ENCODE data around the gene ADTRP.

Gene ADTRP

DNA sequence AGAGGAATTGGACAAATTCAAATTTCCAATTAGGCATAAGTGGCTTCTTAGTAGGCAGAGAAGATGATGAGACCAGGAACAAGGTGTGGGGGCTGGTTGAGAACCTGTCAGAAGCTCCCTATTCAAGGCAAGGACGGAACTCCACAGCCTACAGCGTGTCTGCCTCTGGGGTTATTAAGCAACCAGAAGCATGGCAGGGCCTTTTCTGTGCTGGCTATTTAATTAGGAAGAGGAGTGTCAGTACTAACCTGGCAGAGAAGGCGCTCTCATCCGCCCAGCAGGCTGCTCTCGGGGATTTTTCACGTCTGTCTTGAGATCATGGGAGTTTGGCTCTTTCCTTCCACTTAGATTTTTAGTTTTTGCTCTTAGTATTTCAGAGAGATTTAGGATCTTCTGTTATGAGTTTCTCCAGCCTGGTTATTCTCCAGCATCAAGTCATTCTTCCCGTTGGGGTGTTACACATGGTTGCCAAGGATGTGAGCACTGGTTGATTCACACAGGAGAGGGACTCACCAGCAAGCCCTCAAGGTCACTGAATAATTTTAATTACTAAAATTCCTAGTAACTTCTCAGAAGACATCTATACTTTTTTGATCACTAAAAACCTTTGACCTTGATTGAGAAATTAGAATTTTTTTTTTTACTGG is 23.9 kb downstream of the ADTRP start:
- DNase-seq, result no peak

DNA sequence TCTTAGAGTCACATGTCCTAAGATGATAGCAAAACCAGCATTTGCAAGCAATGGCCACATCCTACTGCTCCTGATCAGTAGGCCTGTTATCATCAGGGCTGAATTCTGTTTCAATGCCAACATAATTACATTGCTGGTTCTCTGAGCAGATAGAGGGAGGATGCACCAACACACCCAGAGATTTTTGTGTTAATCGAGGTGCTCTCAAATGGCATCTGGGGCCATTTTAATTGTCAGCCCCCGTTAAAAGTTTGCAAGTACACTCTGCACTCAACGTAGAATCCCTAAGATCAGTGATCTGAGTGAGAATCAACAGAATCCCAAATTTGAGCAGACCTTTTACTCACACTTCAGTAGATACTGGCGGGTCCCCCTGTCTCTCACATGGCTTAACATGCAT is 24.8 kb downstream of the ADTRP start:
- DNase-seq, result no peak

DNA sequence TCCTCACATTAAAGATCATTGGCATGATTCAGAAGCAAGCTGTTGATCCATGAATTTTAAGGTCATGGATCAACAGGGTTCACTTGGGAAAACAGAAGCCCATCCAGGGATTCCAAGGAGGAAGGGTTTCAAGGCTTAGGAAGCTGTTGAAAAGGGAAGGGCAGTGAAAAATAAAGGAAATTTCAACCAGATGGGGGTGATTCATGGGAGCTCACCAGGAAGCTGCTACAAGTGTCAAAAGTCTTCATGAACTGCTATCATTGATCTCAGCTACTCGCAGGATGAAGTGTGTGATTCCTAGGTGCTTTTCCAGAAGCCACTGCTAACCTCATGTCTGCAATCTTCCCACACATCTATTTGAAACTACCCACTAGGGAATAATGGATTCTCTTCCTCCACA is 26.2 kb downstream of the ADTRP start:
- no peak for DNase-seq

DNA sequence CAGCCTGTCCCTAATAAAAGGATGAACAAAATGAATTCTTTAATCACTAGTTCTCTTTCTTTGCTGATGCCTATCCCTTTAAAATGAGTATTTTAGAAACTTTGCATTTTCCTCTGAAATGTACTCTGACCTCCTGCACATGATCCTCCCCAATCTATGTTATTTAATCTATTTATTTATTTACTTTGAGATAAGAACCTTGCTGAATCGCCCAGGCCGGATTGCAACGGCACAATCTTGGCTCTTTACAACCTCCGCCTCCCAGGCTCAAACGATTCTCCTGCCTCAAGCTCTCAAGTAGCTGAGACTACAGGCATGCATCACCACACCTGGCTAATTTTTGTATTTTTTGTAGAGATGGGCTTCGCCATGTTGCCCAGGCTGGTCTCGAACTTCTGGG is 27.9 kb downstream of the ADTRP start:
- no peak for DNase-seq

DNA sequence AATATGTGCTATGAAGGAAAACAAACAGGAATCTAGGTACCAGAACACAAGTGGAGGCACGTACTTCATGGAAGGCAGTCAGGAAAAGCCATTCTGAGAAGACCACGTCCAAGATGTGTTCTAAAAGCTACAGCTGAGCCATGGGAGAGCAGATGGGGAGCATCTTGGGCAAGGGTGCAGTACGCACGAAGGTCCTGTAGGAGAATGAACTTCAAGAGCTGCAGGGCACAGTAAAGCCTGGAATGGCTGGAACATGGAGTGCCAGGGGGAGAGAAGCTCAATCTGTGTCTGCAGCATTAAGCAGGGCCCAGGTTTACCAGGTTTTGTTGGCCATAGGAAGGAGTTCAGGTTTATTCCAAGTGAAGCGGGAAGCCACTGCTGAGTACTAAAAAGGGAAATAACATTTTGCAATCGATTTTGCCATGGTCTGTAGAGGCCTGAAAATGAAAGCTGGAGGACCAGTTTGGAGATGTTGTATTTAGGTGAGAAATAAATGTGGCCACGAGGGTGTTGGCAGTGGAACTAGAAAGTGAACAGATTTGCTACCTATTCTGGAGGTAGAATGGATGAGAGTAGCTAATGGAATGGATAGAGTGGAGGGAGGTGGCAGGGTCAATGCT is 29.9 kb downstream of the ADTRP start:
- DNase-seq, result no peak

DNA sequence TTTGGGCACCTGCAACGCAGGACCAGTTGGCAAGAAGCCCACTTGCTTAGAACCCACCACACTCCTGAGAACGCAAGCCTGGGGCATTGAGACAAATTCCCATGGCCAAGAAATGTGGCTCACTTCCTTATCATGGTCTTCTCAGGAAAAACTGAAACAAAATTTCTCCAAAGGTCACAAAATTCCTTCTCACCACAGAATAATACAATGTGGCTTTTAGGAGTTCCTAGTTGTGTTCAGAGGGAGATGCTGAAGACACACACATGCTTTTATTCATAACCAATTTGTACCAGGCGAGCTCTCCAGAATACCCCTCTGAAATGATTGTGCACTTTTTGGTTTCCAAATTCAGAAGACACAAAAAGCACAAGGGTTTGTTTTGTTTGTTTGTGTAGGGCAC is 31.6 kb downstream of the ADTRP start:
- no peak for DNase-seq

DNA sequence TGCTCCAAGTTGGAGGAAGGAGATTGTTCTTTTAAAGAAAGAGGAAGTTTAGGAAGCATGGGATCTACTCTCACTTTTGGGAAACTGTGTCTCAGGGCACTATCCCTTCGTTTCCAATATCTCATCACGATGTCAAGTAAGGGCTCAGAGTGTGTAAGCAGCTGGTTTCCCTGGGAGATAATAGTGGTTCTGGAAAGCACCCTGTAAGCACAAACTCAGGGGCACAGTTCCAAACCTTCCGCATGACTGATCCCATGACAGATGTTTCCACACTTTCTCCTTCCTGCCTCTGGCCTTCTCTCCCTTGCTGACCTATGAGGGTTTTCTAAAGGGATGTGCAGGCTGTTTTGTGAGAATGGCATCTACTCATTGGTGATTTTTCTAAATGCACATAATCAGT is 33.9 kb downstream of the ADTRP start:
- no peak for DNase-seq

DNA sequence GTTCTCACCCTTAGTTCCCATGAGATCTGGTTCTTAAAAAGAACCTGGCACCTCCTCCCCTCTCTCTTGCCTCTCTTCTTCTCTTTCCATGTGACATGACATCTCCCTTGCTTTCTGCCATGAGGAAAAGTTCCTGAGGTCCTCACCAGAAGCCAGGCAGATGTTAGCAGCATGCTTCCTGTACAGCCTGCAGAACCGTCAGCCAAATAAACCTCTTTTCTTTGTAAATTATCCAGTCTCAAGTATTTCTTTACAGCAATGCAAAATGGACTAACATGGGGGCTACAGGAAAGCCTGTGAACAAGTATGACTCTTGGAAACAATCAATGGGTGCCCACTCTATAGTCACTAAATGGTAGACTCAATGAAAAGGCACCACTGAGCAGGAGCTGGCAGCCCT is 34.5 kb downstream of the ADTRP start:
- DNase-seq, result no peak

DNA sequence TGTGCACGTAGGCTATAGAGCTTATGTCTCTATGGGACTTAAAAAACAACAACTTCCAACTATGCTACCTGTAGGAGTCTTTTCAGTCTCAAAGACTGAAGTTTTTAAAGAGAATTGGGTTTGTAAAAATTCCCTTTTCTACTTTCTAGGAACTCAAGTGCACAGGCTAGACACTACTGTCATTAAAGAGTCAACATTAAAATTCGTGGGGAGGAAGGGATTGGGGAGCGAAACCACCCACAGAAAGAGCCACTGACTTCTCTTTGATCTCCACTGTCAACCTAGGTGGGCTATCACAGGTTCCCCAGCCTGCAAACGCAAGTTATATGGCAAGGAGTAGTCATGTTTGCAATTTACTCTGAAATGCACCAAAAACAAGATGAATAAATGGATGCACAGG is 37.7 kb downstream of the ADTRP start:
- no peak for DNase-seq

DNA sequence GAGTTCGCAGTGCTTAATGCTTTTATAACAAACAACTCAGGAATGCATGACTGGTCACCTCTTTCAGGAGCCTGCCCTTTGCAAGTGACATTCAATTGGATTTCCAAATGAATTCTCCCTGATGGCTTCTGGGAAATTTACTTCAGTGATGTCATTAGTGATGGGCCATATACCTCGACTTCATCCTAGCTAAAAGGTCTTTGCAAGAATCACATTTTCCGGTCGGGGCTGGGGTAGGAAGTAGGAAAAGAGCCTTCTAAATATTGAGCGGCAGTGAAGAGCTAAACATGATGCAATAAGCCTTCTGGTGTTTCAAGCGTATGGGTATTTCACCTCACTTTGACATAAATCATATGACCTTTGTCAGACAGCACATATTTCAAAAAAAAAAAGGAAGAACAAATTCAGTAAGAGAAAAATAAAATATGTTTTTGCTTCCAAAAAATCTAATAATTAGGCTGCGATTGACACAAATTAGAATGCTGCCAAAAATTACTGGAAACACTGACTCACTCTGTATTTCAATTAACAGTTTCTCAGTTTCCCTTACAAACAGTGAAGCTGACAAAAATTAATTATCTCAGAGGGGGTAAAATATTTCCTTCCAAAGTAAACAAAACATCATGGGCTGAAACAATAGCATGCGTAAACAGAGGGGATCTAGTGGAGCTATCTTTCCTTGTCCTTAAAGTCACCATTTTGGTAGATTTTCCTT is 39.8 kb downstream of the ADTRP start:
- DNase-seq, result no peak

DNA sequence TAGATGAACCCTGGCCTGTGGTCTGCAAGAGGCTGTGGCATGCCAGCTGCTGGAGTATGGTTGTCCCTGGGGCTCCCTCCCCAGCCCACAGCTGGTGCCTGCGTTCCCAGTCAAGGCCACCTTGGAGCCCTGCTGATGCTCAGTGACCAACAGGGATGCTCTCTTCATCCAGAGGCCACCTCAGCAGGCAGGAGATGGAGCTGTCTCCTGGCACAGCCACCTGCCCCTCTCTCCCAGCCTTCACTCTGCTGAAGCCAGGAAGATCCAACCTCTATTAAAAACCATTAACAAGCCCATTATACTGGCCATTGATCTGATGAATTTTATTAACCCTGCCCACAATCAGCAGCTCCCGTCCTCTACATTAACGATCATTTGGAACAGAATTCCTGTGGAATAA is 40.4 kb downstream of the ADTRP start:
- DNase-seq, result no peak

DNA sequence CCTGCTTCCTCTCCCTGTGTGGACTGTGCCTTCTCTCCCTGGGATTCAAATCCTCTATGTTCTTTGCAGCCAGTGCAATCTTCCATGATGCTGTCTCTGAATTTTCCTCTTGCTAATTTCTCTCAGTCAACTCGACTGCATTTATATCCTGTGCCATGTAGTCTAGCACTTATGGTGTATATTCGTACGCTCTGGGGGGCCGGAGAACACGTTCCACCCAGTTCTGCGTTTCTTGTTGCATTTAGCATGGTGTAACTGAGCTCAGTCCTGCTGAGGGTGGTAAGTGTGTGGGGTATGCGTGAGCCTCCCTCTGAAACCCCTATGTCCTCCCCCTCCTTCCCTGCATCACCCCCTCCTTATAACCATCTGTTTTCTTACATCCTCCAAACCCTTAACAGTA is 42.0 kb downstream of the ADTRP start:
- DNase-seq, result no peak

DNA sequence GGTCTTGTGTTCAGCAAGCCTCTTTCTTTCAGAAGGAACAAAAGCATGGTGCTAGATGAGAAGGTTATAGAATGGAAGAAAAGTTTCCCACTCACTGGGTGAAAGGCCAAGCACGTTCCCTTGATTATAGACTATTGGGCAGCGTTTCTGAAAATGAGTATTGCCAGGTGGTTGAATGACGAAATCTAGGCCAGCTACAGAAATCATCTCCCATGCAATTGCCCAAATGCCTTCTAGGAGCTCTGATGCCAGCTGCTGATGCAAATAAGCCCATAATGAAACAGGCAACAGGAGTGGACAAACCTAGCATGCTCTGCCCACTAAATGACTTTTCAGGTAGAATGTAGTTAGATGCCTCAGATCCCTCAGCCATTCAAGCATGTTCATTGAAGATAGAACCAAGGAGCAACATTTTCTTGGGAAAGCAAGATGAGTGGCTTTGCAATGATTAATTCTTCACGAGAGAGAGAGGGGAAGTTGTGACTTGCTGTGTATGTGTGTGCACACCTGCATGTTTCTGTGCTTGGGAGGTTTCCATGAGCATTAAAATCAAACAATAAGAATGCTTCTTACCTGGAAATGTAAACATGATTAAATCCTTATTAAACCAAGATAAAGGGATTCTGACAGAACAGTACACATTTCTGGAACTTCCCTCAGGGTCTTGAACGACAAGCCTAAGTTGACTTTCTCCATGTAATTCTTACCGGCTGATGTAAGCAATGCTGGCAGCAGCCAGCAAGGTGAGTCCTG is 43.6 kb downstream of the ADTRP start:
- DNase-seq, result no peak

DNA sequence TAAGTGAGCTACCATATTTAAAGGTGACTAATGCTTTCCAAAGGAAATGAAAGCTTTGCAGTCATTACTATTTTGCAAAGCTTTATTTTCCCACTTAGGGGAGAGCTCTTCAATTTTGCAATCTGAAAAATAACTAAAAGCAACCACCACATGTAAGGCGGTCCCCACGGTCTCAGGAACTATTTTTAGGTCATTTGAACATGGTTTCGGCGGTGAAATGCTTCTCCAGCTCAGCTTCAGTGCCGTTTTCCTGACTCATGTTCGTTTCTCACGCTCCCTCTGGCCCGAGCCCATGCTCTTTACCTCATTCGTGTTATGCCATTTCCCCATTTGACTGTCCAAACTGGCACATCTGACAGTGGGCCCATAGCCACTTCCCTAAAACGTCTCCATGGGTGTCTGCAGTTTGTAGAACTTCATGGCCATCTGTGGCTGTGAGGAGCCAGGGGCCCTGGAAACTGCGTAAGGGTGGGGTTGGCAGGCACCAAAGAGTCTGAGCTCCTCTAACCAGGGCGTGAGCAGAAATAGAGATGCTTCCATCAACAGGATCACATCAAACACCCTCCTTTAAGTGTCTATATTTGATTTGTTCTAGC is 46.5 kb downstream of the ADTRP start:
- peak; percentile 70 to 74 for DNase-seq

DNA sequence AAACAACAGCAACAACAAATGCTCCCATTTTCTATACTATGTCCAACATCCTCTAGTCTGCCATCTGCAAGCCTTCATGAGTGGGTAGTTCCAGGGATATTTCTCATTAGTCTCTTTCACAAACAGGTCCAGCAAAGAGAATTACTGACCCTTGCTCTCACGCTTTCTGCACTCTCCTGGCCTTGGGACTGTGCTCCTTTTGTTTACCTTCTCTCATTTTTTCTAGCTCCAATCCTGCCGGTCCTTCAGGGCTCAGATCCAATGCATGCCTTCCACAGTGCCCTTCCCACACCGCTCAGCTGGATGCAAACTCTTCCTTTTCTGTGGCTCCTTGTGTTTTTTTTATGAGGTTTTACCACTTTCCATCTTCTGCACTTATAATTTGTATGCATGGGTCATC is 47.2 kb downstream of the ADTRP start:
- no peak for DNase-seq

DNA sequence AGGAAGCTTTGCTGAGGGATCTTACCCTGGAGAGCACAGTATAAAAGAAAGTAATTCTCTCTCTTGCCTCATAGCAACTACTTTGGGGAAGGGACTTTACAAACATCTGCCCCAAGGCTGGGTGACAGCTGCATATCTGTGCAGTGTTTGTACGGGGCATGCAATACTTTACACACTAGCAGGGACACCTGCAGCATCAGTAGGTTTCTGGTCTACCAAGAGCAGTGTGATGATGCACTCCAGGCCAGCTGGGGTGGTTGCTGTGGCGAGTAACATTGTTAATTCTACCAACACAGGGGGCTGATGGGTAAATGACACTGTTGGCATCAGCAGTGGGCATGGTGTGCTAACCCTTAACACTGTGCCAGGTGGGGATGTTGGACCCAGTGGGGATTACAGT is 48.0 kb downstream of the ADTRP start:
- DNase-seq, result peak; percentile 34 to 45

DNA sequence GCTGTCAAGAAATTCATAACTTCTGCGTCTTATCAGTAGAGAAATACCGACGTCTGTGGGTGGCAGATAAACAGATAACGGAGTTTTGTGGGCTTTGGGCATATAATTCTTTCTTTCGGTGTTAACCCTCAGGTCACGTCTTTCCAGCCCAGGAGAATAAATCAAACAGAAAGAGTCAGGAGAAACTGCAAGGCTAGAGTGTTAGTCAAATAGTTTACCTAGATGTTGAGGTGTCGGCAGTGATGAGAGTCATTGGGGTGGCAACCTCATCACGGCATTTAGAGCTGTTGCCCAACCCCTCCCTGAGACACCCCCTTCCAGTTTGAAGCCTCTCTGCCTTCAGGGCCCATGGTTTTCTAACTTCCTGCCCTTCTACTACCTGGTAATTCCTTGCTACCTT is 49.5 kb downstream of the ADTRP start:
- DNase-seq, result peak; percentile 60 to 65

DNA sequence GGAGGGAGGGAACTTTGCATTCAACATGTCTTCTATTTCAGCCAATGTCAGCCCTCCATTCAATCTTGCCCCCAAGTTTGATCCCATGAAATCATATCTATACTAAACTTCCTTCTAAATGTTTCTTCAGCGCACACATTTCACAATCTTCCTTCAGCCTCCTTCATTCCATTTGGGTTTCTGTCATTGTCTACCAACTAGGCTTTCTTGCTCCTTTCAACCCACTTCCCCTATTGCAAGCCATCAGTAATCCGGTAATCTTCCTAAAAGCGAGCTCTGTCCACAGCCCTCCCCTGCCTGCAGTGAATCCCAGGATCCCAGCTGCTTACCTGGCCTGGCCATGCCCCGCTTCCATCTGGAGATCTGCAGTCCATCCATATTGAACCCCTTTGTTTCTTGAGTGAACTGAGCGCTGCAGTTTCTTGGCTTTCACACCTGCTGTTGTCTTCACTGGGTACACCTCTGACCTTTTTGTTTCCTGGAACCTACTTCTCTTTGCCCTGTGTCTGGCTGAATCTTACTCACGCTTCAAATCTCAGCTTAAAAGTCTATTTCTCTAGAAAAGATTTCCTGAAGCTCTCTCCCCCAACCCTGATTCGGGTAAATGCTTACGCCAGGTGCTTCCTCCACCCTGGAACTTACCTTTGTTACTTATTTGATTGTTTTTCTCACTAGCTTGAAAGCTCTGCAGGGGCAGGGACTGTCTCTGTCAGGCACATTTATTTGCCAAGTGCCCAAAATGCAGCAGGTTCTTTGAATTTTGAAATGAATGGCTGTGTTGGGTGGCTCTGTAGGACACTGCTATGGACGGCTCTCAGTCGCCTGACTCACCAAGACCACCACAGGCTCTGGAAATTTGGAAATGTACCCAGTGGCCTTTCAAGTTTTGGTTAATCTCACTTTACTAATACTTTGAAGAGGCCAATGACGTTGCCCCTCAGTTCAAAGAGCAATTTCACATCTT is 50.3 kb downstream of the ADTRP start:
- DNase-seq, result peak in 1 of 2 donors; percentile 36

DNA sequence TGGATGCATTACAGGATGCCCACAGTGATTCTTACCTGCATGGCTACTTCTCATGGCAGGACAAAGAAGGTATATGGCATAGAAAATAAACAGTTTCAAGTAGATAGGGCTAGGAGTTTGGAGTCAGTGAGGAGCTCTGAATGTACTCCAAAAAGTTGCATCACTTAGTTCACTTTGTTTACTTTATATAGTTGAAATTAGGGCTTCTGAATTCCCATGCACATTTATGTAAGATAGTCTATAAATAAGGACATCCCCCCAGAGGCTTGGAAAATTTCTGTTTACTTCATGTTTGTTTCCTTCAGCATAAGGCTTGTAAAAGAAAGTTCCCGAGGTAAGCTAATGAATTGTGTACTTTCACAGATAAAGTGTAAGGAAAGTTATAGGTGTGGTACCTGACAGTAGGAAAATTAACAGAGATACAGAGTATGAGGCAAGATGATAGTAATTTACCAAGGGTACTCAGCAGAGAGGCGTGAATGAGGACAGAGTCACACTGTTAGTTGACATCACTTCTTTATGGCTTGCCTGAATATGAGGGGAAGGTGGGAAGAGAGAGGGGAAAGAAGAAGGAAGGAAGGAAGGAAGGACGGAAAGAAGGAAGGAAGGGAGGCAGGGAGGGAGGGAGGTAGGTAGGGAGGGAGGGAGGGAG is 51.1 kb downstream of the ADTRP start:
- no peak for DNase-seq

DNA sequence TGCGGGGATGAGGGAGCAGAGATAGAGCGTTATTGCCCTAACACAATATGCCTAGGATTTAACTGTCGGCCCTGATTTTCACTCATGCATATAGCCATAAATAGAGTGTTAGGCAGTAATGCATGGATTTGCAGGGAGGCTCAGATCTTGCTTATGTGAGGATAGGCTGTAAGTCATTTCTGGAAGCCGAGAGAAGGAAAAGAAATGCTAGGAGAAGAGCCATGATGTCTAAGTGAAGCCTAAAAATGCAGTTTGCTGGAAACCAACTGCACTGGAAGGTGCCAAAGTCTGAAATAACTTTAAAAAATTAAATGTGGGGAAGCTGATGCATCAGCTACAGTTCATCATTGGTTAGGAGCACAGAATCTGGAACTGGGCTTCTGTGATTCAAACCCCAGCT is 54.3 kb downstream of the ADTRP start:
- no peak for DNase-seq

DNA sequence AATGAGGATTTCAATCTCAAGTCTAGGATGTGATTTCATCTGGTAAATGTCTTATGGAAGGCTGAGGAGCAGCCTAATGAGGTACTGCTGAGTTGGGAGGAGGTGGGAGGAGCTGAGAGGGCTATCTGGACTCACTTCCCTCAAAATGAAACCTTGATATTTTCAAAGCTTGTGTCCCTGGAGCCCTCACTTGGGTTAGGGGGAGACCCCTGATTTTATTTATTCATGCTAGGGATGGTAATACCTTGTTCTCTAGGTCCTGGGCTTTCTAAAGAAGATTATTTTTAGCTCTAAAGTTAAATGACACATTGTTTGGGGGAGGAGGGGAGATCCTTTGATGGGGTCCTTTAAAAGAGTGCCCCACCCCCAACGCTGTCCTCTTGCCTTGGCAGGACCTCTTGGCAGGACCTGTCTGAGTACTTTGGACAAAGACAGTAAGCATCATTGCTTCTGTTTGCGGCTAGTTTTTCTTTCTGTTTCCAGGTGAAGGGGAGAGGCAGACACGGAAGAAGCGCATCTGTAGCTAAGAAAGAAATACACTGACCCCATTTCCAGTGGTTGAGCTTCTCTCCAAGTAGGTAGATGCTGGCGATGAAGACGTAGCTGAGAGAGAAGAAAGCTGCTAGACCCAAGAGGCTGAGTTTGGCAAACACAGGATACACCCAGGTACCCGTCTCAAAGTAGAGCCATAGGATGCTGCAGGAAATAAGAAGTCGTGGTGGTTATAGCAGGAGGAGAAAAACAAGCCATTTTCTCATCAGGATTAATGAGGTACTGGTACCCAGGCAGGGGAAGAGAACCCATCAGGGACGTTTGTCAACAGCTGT is 55.6 kb downstream of the ADTRP start:
- DNase-seq, result no peak

Data from stimulated activated CD4-positive, alpha-beta T cell treated with anti-CD3 and anti-CD28 coated beads, Interleukin-2, amount 100 ng/mL, for 24 hours (primary cell).